A172 (cell line): ENCODE measurements around the gene MSH4. TPM values are rescaled to one million over a fixed set of nuclear protein-coding genes. Genes with fewer than 3 reads are reported as not detected.
"Not testable (repeated sequence)": the region's sequence is repeated elsewhere in the genome, so short reads cannot be mapped to it uniquely, and the experiment has no call there.

Source experiments
- DNase-seq: peaks from one replicate; pipeline ENCODE4 v3.0.0-alpha.2; 2015; ENCODE audit warnings: low spot score
- total RNA-seq: library from RNA; depleted of rRNA; stranded (reverse); fragments of >200 nt; shearing (Covaris generic); gene quantifications from 2 replicates; pipeline ENCODE4 v1.2.3, GENCODE V29; 2014; rRNA removed

Gene MSH4
- total RNA-seq = 0.02 and 0.05 TPM in 2 replicates

DNA sequence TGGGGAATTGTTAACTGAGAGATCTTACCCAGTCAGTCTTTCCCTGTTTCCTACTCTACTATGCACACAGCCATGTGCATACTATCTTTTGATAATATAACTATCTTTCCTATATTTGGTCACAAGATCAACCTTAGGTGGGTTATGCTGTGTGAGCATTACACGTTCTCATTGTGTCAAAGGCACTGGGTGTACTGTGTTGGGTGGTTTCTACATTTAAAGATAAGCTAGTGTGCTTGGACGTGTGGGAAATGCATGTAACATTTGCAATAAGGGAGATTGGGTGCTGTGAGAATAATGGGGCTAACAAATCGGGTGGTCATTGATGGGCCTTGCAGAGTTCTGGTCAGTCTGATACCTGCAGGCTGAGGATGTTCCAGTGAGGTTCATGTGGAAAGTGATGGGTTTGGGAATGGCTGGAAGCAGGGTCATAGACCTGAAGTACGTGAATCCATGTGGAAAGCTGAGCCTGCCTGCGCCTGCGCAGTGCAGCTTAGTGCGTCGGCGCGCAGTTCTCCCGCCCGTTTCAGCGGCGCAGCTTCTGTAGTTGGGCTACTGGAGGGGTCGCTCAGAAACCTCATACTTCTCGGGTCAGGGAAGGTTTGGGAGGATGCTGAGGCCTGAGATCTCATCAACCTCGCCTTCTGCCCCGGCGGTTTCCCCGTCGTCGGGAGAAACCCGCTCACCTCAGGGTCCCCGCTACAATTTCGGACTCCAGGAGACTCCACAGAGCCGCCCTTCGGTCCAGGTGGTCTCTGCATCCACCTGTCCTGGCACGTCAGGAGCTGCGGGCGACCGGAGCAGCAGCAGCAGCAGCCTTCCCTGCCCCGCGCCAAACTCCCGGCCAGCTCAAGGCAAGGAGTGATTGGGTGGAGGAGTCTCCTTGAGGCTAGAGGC is at the start of gene MSH4:
Gene MSH4 (plus strand): TSS at position 507 of the 897 bp plus-strand sequence. CDS start 104 bp downstream, at position 611.
- DNase-seq = no peak

DNA sequence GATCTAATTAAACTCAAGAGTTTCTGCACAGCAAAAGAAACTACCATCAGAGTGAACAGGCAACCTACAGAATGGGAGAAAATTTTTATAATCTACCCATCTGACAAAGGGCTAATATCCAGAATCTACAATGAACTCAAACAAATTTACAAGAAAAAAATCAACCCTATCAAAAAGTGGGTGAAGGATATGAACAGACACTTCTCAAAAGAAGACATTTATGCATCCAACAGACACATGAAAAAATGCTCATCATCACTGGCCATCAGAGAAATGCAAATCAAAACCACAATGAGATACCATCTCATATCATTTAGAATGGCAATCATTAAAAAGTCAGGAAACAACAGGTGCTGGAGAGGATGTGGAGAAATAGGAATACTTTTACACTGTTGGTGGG is 39.5 kb upstream of the MSH4 start:
- DNase-seq = not testable (repeated sequence)

DNA sequence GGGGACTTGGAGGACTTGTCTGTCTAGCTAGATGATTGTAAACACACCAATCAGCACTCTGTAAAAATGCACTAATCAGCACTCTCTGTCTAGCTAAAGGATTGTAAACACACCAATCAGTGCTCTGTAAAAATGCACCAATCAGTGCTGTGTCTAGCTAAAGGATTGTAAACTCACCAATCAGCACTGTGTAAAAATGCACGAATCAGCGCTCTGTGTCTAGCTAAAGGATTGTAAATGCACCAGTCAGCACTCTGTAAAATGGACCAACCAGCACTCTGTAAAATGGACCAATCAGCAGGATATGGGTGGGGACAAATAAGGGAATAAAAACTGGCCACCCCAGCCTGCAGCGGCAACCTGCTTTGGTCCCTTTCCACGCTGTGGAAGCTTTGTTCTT is 38.1 kb upstream of the MSH4 start:
- DNase-seq = not testable (repeated sequence)

DNA sequence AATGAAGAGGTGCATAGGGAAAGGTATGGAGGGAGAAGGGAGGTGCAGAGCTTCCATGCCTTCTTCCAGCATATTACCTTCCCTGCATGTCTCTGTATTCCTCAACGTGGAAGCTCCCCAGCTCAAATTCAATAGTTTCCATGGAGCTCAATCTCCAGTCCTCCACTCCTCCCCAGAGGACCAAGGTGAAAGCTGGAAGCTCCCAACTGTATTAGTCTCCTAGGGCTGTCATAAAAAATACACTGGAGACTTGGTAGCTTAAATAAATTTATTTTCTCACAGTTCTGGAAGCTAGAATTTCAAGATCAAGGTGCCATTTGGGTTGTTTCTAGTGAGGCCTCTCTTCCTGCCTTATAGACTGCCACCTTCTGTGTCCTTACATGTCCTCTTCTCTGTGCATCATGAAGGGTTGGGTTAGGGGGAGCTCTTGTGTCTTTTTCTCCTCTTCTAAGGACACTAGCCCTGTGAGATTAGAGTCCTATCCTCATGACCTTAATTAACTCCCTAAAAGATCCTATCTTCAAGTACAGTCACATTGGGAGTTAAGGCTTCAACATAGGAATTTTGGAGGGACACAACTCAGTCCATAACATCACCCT is 32.5 kb upstream of the MSH4 start:
- no peak for DNase-seq

DNA sequence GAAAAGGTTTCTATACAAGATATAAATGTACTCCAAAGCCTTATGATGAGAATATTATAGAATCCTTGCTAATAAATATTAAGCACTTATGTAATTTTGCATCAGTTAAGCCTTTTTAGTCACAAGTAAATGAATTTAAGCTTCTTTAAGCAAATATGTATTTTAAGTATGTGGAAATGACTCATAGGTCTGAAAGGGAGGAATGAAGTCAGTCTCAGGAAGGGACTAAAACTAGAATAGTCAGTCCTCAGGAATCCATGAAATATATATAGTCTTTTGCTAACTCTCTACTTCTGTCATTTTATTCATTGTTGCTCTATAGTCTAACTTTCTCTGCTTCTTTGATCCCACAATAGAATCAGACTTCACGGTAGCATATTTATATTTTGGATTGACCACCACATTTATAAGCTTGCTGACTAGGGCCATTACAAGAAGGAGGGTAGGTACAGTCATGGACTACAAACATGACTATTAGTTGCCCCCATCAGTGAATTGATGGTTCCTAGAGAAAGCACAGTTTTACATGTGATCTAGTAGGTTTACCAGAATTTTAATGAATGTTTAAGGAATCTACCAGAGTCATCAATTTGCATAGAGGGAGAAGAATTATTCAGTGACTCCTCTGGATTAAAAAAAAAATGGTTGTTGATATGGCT is 30.9 kb upstream of the MSH4 start:
- DNase-seq = peak; percentile 71

DNA sequence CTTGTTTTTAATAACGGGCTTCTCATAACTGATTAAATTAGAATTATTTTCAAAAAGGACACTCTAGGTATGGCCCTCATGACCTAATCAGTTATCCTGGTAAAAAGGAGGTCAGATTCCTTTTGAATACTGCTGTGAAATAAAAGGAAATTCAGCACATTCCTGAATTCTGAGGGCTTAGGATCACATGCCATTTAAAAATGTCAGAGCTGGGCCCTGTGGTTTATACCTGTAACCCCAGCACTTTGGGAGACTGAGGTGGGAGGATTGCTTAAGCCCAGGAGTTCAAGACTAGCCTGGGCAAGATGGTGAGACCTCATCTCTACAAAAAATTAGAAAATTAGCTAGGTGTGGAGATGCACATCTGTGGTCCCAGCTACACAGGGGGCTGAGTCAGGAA is 28.7 kb upstream of the MSH4 start:
- DNase-seq = no peak

DNA sequence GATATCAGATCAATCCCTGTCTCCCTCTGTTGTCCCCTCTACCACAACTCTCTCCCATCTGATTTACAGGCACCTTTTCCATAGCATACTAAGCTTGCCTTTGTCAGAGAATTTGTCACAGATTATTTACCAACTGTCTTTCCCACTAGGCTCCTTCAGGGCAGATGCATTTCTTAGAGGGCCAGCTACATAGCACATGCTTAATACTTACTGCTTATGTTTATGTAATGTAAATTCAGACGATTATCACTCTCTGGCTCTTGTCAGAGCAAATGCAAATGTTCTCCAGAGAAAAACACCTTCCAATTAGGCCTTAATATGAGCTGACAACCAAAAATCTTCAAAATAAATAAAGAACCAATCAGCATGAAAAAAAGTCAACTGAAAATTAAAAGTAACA is 25.9 kb upstream of the MSH4 start:
- DNase-seq = no peak

DNA sequence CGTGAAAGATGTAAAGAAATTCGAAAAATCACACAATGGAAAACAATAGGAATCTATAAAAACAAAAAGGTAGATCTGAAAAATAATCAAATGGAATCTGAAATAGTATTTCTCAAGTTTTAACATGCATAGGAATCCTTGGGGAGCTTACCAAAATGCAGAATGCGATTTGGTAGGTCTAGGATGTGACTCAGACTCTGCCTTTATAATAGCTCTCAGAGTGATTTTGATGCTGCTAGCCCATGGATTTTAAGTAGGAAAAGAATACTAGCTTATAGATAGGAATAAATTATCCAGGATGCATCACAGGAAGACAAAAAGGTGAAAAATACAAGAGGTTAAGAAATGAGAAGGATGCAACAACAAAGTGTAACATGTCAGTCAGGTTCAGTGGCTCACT is 24.7 kb upstream of the MSH4 start:
- DNase-seq = no peak

DNA sequence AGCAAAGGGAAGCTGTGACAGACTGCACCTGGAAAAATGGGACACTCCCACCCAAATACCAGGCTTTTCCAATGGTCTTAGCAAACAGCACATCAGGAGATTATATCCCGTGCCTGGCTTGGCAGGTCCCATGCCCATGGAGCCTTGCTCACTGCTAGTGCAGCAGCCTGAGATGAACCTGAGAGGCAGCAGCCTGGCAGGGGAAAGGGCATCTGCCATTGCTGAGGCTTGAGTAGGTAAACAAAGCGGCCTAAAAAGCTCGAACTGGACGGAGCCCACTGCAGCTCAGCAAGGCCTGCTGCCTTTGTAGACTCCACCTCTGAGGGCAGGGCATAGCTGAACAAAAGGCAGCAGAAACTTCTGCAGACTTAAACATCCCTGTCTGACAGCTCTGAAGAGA is 18.9 kb upstream of the MSH4 start:
- not testable (repeated sequence) for DNase-seq

DNA sequence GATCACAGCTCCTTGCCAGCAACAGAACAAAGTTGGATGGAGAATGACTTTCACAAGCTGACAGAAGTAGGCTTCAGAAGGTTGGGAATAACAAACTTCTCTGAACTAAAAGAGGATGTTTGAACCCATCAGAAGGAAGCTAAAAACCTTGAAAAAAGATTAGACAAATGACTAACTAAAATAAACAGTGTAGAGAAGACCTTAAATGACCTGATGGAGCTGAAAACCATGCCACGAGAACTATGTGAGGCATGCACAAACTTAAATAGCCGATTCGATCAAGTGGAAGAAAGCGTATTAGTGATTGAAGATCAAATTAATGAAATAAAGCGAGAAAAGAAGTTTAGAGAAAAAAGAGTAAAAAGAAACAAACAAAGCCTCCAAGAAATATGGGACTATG is 18.0 kb upstream of the MSH4 start:
- not testable (repeated sequence) for DNase-seq

DNA sequence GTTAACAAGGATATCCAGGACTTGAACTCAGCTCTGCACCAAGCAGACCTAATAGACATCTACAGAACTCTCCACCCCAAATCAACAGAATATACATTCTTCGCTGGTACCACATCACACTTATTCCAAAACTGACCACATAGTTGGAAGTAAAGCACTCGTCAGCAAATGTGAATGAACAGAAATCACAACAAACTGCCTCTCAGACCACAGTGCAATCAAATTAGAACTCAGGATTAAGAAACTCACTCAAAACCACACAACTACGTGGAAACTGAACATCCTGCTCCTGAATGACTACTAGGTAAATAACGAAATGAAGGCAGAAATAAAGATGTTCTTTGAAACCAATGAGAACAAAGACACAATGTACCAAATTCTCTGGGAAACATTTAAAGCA is 16.5 kb upstream of the MSH4 start:
- not testable (repeated sequence) for DNase-seq

DNA sequence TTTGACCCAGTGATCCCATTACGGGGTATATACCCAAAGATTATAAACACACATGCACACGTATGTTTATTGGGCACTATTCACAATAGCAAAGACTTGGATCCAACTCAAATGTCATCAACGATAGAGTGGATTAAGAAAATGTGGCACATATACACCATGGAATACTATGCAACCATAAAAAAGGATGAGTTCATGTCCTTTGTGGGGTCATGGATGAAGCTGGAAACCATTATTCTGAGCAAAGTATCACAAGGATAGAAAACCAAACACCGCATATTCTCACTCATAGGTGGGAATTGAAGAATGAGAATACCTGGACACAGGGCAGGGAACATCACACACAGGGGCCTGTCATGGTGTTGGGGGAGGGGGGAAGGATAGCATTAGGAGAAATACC is 12.8 kb upstream of the MSH4 start:
- not testable (repeated sequence) for DNase-seq

DNA sequence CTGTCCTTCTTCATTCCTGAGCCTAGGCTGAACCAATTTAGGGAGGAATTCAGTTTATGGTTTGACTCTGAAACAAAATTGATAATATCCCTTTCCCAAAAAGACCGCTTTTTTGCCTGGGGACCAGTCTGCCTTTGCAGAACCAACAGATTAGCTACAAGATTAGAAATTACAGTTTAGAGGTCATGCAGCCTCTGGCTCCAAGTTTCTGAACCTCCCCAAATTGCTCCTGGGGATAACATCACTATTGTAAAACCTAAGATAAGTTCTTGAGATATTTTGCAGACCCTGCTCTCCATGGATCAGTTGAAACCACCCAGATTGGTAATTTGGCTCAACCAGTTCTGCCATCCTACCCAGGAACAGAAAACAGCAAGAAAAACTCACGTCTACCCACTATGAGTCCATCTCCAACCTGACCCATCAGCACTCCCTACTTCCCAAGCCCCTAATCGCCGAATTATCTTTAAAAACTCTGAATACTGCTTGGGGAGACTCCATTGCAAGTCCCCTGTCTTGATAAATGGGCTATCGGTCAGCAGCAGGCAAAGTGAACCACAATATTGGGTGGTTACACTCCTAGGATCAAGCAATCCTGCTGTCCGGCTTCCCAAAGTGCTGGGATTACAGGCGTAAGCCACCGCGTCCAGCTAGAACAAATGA is 11.2 kb upstream of the MSH4 start:
- DNase-seq = no peak

DNA sequence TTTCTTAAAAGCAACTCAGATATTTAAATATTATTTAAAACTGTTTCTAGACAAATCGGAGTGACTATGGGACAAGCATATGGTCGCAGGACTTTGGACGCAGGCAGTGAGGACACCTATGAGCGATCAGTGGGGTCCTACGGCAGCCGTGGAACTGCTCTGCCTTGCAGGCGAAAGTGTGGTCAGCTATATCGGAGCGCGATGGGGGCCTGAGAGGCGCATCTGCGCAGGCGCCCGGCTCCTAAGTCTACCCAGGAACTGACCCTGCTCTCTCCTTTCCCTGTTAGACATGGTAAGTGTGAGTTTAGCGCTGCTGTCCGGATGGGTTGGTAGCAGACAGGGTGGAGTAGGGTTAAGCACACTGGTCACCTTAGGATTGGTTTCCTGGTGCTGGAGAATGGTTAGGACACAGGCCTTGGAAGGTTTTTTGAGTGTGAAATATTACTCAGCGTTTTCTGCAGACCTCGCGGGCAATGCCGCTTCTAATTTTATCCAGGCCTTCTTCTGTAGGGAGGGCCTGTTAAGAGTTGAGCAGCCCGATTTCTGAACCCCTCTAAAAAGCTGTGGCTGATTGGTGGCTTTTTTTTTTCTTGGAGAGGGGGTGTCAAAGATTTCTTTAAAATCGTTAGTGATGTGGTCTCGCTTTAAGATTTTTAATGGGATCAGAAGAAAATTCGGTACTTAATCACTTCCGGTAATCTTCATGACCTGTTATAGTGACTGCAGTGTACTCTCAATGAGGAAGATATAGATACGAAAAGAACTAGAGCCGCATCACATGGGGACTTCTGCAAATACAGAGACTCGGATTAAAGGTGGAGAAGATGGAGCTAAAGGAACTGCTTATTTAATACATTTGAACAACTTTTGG is 10.5 kb upstream of the MSH4 start, which contains the start of gene RABGGTB:
Gene RABGGTB (plus strand): TSS at position 274 of the 871 bp plus-strand sequence. CDS start 16 bp downstream, at position 290.
- DNase-seq = peak; percentile 88

DNA sequence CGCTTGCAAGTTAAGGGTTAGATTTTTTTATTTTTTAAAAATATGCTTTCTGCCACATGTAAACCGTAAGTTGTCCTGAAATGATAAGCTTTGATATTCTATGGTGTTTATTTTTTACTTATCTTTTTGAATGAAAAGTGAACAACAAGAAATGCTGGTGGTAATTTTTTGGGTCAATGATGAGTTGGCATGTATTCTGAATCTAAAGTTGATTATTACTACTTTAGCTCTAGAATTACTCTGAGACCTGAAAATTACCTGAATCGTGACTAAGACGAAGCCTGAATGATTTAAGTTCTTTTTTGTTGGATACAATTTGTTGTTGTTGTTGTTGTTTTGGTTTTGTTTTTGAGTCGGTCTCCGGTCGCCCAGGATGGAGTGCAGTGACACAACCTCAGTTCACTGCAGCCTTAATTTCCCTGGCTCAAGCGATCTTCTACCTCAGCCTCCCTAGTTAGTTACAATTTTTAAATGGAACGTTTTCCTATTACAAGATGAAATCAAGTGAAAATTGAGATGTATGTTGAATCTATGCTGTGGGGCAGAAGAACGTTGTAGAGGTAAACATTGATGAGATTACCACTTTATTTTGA is 9.7 kb upstream of the MSH4 start:
- no peak for DNase-seq

DNA sequence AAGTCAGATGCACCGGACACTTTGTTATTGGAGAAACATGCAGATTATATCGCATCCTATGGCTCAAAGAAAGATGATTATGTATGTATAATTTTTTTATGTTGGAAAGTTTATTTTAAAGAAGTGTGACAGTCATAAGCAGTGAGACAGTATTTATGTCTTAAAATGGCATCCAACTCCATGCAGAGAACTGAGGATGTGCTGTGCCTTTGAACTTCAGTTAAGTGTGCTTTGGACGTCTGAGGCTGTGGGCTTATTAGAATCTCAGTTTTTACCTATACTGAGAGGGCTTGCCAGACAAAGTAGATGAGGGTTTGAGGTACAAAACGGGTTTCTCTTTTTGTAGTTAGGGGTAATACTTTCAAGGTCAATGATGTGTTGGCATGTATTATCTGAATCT is 9.2 kb upstream of the MSH4 start:
- DNase-seq = no peak

DNA sequence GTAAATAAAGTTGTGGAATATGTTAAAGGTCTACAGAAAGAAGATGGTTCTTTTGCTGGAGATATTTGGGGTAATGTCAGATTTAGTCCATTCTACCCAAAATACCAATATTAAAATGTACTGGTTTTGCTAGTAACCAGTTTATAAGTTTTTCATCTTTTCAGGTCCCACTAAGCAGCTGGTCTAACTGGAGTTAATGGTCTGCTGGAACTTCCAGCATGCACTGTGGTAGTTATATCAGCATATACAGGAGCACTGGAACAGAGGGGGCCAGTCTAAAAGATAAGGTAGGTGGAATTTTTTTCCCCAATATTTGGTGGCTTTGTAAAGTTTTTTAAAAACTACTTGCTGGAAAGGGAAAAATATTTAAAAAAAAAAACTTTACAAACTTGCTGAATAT is 6.7 kb upstream of the MSH4 start:
- DNase-seq = no peak

DNA sequence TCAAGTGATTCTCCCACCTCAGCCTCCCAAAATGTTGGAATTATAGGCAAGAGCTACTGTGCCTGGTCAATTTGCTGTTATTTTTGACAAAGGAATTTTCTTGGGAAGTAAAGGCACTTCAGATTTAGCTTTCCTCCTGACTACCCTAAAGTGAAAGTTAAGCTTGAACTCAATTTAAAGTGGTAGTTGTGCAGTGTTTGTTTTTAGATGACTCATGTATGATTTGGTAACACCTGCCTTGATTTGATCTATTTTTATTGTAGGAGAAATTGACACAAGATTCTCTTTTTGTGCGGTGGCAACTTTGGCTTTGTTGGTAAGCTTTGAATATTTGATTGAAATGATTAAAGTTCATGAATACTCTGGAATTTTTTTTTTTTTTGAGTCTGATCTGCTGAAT is 5.7 kb upstream of the MSH4 start:
- DNase-seq = peak; percentile 11

DNA sequence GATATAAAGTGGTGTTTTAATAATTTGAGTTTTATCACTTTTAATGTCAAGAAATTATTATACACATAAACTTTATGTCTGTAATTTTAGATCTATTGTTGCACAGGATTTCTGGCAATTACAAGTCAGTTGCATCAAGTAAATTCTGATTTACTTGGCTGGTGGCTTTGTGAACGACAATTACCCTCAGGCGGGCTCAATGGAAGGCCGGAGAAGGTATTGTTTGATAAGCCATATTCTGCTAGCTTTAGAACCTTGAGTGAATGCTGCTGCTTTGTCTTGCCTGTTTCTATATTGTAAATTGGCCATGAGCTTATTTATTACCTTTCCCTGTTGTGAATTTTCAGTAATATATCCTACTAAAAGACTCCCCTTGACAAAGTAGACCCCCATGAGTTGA is 4.6 kb upstream of the MSH4 start:
- no peak for DNase-seq

DNA sequence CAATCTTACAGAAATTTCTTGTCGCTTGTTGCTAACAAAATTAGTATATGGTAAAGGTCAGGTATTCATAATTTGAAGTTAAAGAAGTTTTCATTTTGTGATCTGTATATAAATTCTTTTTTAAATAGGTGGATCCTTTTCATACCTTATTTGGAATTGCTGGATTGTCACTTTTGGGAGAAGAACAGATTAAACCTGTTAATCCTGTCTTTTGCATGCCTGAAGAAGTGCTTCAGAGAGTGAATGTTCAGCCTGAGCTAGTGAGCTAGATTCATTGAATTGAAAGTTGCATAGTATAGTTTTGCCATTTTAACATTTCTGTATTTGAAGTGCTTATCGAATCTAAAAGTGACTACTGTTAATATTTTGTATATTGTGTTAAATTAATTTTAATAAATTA is 2.3 kb upstream of the MSH4 start:
- DNase-seq = no peak
